Left renal cortex interstitium (tissue), 4 donors: Measurements from ENCODE around the gene SOX6. TPM values are rescaled to one million over a fixed set of nuclear protein-coding genes. Genes with fewer than 3 reads are reported as not detected.
"Not testable (repeated sequence)": the region's sequence is repeated elsewhere in the genome, so short reads cannot be mapped to it uniquely, and the experiment has no call there.

Source experiments
- DNase-seq, 4 donors: peaks; one replicate each; pipeline ENCODE4 v3.0.0-alpha.2; 2013; ENCODE audit warnings: low read depth in 4 of 4, low spot score in 2 of 4, missing footprints in 1 of 4
- polyA plus RNA-seq, 4 donors: library from polyadenylated mRNA; unstranded; fragments of 120-200 nt; gene quantifications; one replicate each; pipeline ENCODE4 v1.2.1, GENCODE V29; 2013; ENCODE audit not compliant: insufficient read length in 4 of 4

SOX6 gene
- 10 to 100 TPM; 17.2 to 23.3 (median 21.4) TPM for polyA plus RNA-seq

DNA sequence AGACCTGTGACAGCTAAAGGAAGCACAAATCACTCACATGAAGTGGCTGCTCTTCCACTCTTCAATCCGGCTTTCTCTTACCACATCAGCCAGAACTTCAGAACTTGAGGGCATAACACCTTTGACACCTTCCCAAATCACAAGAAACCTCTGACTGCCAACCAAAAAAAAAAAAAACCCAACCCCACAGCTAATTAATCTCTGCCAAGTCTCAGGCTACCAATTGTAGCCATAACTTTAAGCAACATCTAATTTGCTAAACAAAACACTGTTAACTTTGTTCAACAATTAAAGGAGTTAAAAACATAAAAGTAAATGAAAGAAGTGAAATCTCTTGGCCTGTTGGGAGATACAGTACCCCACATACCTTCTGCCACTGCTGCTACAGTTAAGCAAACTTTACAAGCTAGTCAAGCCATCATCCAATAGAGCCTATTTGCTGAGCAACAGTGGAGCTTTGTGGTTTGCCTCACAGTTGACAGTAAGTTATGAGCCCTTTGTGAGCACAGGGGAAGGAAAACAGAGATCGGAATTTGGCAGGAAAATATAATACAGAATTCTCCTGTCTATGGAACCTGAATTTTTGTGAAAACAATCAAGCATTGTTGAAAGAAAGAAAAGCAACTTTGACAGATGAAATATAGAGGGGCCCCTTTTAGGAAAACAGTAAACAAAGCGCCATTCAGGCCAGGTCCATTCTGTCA lies at the start of gene SOX6:
Gene SOX6 (minus strand): TSS at position 490 of the 704 bp plus-strand sequence. CDS start 15,298 bp downstream, outside the sequence.
- no peak for DNase-seq

DNA sequence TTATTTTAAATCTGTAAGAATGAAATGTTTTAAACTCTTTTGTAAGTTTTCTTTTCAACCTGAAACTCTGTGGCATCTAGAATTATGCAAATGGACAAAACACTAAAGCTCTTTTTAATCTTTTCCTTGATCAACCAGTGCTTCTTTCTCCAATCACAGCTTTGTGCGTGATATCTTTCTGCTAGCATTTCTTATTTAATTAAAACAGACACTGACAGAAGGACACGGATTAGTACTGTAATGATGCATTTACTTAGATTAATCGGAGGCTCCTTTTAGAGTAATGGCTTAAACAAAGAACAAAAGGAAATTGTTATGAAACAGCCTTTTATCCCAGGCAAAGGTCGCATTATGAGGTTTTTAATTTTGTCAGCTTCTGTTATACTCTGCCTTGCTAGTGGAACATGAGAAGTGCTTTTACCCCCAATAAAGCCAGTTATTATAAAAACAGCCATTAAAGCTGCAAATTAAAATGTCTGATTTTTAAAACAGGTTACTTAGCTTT lies 48.5 kb upstream of the SOX6 start:
- DNase-seq = no peak

DNA sequence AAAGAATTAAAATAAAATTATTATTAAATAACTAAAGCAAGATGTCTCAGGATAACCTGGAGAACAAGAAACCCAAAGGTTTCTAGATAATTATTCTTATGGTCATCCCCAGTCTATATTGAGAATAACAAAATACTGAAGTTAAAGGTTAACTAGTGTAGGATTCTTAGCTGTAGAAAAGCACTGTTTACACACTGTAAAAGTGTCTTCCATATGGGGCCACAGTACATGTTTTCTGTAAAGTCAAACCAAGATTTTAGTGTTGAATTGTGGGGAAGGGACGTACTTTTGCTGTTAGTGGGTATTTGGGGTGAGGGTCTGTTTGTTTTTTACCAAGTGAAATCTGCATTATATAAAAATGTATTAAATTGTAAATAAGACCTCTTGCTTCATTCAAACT lies 47.5 kb upstream of the SOX6 start:
- DNase-seq = no peak

DNA sequence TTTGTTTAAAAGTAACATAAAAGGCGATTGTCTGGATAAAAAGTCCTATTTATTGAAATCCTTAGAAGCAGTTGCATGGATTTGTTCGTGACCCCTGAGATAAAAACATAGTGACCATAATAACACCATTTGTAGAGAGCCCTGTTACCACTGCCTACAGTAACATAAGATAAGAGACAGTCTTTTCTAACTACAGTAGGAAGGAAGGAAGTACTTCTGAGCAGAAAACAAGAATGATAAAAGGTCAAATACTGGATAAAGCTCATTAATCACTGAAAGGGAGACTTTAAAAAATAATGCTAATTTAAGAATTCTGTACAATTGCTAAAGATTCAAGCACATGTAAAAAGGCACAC lies 47.1 kb upstream of the SOX6 start:
- no peak for DNase-seq

DNA sequence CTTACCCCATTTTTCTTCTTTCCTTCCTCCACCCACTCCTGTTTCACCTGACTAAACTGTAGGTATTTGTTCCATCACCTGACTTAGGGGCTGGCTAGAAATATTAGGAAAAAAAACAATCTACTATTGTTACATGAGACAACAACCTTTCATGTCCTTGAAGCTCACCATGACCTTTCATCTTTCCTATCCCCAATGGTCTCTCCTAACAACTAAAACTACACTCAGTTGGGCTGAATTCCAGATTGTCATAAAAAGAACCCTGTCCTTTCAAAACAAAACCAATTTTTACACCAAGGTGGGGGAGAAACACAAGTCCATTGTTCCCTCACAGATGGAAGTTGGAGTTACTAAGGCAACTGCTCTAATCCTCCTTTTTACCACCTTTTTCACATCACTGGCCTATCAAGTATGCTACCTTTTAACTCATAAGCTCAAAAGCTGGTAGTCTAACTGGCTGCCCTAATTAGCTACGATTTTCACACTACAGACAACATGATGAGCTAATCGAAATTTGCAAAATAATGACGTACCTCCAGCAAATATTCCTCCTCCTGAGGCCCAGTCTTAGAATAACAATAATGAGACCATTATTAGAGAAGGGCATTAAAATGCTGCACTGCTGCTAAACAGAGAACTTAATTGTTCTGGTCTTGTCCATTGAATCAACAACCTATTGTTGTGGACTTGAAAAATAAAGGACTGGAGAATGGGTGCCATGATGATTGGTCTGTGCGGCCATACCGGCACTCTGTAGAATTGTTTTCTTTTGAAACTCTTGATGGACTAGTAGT lies 46.5 kb upstream of the SOX6 start:
- no peak for DNase-seq

DNA sequence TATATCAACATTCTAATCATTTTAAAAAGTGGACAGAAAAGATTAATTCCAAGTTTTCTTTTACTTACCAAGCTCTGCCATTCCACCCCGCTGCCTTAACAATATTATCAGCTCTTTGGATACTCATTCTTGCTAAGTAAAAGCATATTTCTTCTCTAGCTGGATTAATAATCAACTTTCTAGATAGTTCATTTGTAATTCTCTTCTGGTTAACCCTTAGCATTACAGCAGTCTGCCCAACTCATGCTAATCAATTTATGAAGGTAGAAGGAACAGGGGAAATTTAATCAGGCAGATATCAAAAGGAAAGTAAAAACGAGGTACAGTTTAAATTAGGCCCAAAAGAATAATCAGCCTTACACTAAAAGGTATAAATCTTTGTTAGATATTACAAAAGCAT lies 41.0 kb upstream of the SOX6 start:
- DNase-seq = no peak

DNA sequence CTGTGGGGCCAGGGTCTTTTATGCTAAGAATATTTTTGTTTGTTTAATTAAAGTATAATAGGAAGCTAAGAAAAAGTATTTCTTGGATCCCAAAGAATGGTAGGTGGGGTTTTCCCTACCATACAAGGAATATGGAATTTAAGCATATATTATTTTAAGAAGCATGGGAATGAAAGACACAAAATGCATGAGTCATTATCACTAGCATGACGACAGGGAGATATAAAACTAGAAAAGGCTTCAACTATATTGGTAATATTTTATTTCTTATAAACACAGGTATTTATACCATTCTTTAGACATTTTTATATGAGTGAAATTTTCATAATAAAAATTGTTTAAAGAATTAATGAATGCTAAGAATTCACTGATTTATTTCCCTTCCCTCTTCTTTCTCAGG lies 39.3 kb upstream of the SOX6 start:
- no peak for DNase-seq

DNA sequence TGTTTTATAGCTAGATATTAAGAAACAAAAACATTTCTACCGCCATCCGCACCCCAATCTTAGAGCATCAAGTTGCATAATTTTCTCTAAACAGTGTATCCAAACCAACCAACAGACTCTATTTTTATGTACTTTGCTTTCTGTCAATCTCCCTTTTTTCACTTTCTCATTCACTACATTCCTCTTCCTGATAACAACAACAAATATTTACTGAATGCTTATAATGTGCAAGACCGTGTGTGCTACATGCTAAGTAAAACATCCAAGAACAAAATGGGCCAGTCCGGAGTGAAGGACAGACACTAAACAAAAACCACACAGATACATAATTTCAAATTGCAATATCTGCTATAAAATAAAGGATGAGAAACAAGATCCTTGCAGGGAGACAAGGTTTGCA lies 38.6 kb upstream of the SOX6 start:
- DNase-seq = no peak

DNA sequence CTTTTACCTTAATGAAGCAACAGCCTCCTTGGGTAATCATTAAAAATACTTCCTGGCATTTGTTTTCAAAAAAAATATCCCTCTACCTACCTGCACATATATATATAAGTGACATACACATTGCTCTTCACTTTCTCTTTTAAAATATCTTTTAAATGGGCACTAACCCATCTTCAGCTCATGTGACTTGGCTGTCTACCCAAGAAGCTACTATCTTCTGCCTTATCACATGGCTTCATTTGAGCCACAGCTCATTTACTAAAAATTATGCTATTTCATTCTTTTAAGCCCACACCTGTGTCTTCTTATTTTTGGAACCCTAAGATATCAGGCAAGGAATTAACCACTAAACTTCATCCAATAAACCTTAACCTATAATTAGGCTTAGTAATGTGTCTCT lies 37.0 kb upstream of the SOX6 start:
- DNase-seq = no peak

DNA sequence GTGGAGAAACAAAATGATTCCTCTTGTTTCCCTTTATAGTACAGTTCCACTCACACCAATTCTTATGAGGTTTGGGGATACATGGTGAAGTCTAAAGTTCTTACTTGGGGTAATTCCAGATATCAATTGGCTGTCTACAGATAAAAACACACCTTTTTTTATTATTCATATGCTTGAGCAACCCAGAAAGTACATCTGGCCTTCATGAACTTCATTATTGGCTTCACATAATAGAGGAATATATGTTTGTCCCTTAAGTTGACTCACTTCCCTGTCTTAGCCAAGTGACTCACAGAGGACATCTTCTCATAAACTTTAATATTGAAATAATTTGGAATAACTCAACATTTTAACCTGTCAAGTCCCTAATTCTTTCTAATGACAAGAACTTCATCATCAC lies 36.3 kb upstream of the SOX6 start:
- no peak for DNase-seq

DNA sequence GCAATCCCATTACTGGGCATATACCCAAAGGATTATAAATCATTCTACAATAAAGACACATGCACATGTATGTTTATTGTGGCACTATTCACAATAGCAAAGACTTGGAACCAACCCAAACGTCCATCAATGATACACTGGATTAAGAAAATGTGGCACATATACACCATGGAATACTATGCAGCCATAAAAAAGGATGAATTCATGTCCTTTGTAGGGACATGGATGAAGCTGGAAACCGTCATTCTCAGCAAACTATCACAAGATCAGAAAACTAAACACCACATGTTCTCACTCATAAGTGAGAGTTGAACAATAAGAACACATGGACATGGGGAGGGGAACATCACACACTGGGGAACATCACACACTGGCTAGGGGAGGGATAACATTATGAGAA lies 34.5 kb upstream of the SOX6 start:
- not testable (repeated sequence) for DNase-seq

DNA sequence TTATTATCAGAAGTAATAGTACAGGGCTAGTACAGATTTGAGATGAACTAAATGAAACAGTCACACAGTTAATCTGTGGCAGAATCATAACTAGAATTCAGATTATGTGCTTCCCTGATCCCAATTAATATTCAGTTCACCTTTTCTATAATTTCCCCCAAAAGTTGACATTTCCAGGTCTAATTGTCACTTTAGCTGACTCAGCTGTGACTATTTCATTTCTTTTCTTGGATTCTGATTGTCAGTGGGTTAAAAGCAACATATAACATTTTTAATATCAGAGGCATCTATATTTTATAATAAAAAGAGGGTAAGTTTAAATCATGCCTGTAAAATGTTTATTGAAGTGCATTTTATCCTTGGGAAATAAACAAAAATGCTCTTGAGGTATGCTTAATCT lies 28.8 kb upstream of the SOX6 start:
- DNase-seq = no peak

DNA sequence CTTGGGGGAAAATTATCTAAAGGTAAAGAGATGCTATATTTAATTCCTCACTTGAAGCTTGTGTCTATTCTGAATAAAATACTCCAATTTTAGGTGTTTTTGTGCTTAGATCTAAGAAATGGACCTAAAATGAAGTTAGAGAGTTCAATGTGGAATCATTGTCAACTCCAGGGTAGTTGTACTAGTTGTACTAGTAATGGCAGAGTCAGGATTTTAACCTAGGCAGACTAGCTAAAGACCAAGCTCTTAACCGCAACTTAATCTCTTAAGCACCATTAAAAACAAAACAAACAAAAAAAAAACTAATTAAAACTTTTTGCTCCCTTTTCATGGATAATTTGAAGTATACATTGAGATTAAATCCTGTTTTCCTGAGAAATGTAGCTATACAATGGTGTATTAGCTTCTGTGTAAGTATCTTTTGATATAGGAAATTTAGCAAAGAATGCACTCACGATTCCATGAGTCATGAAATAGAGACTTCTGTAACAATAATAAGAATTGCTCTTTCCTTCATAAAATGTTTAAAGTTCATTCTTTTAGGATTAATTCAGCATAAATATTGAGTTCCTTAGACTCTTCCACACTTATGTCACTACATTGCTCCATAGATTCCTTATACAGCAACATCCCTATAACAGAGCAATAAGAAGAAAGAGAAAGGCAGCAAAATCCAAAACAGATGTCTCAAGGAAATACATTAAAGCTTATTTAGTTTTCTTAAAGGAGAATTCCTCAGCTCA lies 26.5 kb upstream of the SOX6 start:
- no peak for DNase-seq

DNA sequence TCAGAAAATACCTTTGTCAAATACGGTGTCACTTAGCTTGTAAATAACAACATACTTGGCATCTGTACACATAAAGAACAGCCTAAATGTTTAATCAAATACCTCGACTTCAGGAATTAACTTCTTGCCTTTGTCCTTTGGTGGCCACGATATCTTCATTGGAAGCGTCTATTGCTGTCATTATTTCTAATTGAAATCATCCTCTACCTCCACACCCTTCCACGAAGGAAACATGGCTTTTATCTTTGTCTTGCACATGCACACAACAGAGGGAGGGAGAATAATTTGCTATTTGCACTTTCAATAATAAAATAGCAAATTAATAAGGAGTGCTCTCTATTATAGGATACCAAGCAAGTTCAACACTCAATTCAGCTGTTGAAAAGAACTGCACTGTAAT lies 25.8 kb upstream of the SOX6 start:
- no peak for DNase-seq

DNA sequence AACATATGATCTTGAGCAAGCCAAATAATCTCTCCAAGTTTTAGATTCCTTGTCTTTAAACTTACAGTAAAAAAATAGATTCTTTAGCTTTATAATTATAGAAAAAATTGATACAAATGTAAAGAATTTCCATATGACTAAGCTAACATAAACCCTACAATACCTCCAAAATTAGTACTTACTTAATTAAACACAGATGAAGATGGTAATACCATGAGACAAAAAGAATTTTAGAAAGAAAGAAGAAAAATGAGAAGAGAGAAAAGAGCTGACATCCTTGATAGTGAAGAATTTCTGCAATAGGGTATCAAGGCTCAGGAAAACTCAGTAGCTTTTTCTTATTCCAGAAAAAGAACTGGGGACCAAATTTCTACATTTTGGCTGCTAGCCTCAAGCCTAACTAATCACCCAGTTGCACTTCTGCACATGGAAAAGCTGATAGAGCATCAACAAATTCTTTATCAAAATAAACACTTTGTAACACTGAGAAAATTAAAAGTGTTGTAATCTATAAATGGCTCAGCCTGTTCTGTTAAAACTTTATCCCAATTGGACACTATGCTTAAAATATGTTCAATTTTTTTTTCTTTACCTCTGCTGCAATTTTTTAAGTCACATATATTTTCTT lies 24.7 kb upstream of the SOX6 start:
- no peak for DNase-seq

DNA sequence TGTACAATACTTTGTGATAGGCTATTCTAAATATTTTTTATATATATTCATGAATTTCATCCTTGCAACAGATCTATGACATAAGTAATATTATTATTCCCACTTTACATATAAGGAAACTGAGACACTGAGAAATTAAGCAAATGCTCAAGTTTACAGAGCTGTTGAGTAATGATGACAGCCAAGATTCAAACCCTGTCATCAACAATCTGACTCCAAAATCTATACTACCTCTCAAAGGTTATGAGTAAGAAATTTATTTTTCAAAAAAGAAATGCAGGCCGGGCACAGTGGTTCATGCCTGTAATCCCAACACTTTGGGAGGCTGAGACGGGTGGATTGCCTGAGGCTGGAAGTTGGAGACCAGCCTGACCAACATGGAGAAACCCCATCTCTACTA lies 22.6 kb upstream of the SOX6 start:
- DNase-seq = no peak

DNA sequence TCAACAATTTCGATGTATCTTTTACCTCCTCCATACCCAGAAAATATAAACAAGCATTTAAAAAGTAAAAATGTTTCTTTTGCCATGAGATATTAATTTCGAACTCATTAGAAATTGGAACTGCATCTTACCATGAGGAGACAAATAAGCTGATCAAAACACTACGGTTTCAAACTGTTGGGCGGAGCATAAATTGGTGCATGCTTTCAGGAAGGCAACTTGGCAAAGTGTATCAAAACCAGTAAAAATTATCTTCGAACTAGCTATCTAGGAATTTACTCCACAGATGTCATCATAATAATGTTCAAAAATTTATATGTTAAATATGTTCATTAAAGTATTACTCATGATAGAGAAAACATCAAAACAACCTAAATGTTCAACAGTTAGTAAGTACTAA lies 21.4 kb upstream of the SOX6 start:
- DNase-seq = no peak

DNA sequence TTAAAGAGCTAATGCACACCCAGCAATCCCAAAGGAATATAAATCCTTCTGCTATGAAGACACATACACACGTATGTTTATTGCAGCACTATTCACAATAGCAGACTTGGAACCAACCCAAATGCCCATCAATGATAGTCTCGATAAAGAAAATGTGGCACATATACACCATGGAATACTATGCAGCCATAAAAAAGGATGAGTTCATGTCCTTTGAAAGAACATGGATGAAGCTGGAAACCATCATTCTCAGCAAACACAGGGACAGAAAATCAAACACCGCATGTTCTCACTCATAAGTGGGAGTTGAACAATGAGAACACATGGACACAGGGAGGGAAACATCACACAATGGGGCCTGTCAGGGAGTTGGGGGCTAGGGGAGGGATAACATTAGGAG lies 19.3 kb upstream of the SOX6 start:
- not testable (repeated sequence) for DNase-seq

DNA sequence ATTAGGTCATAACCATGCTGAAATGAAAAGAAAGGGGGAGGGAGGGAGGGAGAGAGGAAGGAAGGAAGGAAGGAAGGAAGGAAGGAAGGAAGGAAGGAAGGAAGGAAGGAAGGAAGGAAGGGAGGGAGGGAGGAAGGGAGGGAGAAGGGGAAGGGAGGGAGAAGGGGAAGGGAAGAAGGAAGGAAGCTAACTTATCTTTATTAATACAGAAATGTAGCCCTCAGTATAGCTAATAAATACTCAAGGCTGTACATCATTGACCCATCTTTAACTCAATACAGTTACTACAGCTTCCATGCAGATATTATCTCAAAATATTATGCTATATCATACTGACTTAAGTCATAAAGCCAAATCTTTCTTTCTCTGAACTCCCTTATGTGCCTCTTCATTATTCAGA lies 17.4 kb upstream of the SOX6 start:
- no peak for DNase-seq

DNA sequence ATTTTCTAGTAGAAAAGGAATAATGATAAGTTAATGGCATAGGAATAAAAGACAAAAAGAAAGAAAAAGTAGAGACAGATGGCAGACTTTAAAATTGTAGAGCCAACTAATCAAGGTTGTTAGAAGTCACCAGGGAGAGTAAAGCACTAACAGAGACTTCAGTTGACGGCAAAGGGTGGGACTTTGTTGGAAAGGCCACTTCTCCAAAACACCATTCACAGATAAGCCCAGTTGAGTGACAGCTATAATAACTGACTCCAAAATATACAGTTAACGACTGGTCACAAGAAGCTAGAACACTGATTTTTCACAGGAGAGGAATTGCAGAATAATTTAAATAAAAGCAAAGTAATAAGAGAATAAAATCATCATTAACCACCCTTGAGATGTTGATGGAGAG lies 16.0 kb upstream of the SOX6 start:
- DNase-seq = no peak

DNA sequence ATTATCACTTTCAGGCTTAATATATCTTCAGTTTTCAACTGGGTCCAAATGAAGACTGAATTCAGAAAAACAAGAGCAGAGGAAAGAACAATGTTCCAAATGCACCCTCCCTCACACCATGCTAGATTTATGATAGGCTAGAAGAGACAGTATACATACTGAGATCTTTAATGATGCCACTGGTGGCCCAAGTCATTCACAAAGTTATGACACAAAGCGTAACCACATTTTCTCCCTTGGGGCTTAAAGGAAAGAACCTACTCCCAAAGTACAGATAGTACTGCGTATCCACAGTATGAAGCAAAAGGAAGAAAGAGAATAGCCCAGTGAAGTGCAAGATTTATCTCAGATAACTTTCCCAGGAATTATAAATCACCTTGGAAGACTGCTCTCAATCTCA lies 10.9 kb upstream of the SOX6 start:
- DNase-seq = no peak
